ENCODE measurements around the gene FSCN2. TPM values are rescaled to one million over a fixed set of nuclear protein-coding genes. Genes with fewer than 3 reads are reported as not detected.

FSCN2 gene
- polyA plus RNA-seq, 1 donor (not counting 4 experiments of a cell fraction or from before 2014, with no cell fraction given), result not detected

GRCh38 chr17:81524039-81524864, 3.9 kb upstream of the FSCN2 start:
- dilution Hi-C loops (cut with MboI; ENCODE audit: extremely low pct_ligation_motif_present, low sequenced_read_pairs), result no loop called here
- no peak for FAIRE-seq
- Histone ChIP-seq H3K9me3 (ENCODE audit: control insufficient read depth, low read depth, low read length) (no peaks in the 10 kb centered on the region), H3K27me3 (ENCODE audit: control insufficient read depth, extremely low read depth, insufficient read depth, low read length) (peaks cover 55% of the 10 kb centered on the region), H3K79me2 (ENCODE audit: control insufficient read depth, insufficient read depth, low read length) (no peaks in the 10 kb centered on the region), H2AFZ (ENCODE audit: control insufficient read depth, low read length) (no peak overlapping the region), H3K4me3 (ENCODE audit: control insufficient read depth in 2 of 3, extremely low read depth in 1 of 3, insufficient read depth in 2 of 3, low read depth in 1 of 3, low read length in 3 of 3) (no peak overlapping the region), H3K27ac (ENCODE audit: control insufficient read depth, insufficient read depth, low read length) (no peak overlapping the region), H3K9me1 (ENCODE audit: control insufficient read depth, extremely low read depth, insufficient read depth, low read length) (no peaks in the 10 kb centered on the region), H4K20me1 (ENCODE audit: control insufficient read depth, extremely low read depth, insufficient read depth, low read length) (peaks cover 3% of the 10 kb centered on the region), H3K4me1 (ENCODE audit: control insufficient read depth, extremely low read depth, insufficient read depth, low read length) (peaks cover 4% of the 10 kb centered on the region), H3K9ac (ENCODE audit: control insufficient read depth, extremely low read depth, insufficient read depth, low read length) (no peak overlapping the region), H3K36me3 (ENCODE audit: control insufficient read depth in 2 of 2, extremely low read depth in 1 of 2, insufficient read depth in 2 of 2, low read length in 2 of 2) (no peaks in the 10 kb centered on the region), H3K4me2 (ENCODE audit: control insufficient read depth, extremely low read depth, insufficient read depth, low read depth, low read length) (no peak overlapping the region)
- DNase-seq (ENCODE audit: low read depth, low spot score), result no peak
- no peak for TF ChIP-seq EZH2 (IDR thresholded peaks at IDR 0.05; ENCODE audit: low read length)
- TF ChIP-seq, protein P1, sequence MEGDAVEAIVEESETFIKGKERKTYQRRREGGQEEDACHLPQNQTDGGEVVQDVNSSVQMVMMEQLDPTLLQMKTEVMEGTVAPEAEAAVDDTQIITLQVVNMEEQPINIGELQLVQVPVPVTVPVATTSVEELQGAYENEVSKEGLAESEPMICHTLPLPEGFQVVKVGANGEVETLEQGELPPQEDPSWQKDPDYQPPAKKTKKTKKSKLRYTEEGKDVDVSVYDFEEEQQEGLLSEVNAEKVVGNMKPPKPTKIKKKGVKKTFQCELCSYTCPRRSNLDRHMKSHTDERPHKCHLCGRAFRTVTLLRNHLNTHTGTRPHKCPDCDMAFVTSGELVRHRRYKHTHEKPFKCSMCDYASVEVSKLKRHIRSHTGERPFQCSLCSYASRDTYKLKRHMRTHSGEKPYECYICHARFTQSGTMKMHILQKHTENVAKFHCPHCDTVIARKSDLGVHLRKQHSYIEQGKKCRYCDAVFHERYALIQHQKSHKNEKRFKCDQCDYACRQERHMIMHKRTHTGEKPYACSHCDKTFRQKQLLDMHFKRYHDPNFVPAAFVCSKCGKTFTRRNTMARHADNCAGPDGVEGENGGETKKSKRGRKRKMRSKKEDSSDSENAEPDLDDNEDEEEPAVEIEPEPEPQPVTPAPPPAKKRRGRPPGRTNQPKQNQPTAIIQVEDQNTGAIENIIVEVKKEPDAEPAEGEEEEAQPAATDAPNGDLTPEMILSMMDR (optimal IDR thresholded peaks at IDR 0.05 in 1 of 3, IDR thresholded peaks at IDR 0.05 in 1 of 3, conservative IDR thresholded peaks at IDR 0.05 in 1 of 3; ENCODE audit: extremely low read depth in 1 of 3, insufficient read depth in 2 of 3, low read length in 3 of 3), result no peak

GRCh38 chr17:81524865-81525159, 3.4 kb upstream of the FSCN2 start:
- dilution Hi-C loops (cut with MboI; ENCODE audit: extremely low pct_ligation_motif_present, low sequenced_read_pairs), result no loop called here
- Histone ChIP-seq H3K9me3 (ENCODE audit: control insufficient read depth, low read depth, low read length) (no peaks in the 10 kb centered on the region), H3K79me2 (ENCODE audit: control insufficient read depth, insufficient read depth, low read length) (no peaks in the 10 kb centered on the region), H3K4me1 (ENCODE audit: control insufficient read depth, extremely low read depth, insufficient read depth, low read length) (no peaks in the 10 kb centered on the region), H3K9me1 (ENCODE audit: control insufficient read depth, extremely low read depth, insufficient read depth, low read length) (no peaks in the 10 kb centered on the region), H2AFZ (ENCODE audit: control insufficient read depth, low read length) (no peak overlapping the region), H4K20me1 (ENCODE audit: control insufficient read depth, extremely low read depth, insufficient read depth, low read length) (peaks cover 3% of the 10 kb centered on the region), H3K9ac (ENCODE audit: control insufficient read depth, extremely low read depth, insufficient read depth, low read length) (no peak overlapping the region), H3K27me3 (ENCODE audit: control insufficient read depth, extremely low read depth, insufficient read depth, low read length) (peaks cover 59% of the 10 kb centered on the region), H3K36me3 (ENCODE audit: control insufficient read depth in 2 of 2, extremely low read depth in 1 of 2, insufficient read depth in 2 of 2, low read length in 2 of 2) (no peaks in the 10 kb centered on the region), H3K4me3 (ENCODE audit: control insufficient read depth in 2 of 3, extremely low read depth in 1 of 3, insufficient read depth in 2 of 3, low read depth in 1 of 3, low read length in 3 of 3) (no peak overlapping the region), H3K4me2 (ENCODE audit: control insufficient read depth, extremely low read depth, insufficient read depth, low read depth, low read length) (no peak overlapping the region), H3K27ac (ENCODE audit: control insufficient read depth, insufficient read depth, low read length) (no peak overlapping the region)
- TF ChIP-seq, protein P1 (optimal IDR thresholded peaks at IDR 0.05 in 1 of 3, IDR thresholded peaks at IDR 0.05 in 1 of 3, conservative IDR thresholded peaks at IDR 0.05 in 1 of 3; ENCODE audit: extremely low read depth in 1 of 3, insufficient read depth in 2 of 3, low read length in 3 of 3), result no peak
- no peak for TF ChIP-seq EZH2 (IDR thresholded peaks at IDR 0.05; ENCODE audit: low read length)
- DNase-seq (ENCODE audit: low read depth, low spot score) (no peak), FAIRE-seq (no peak)
